A549 treated with ZK216348 at 1 μM for 4 hours (cell line): ENCODE results near the gene ARHGAP40. TPM values are rescaled to one million over a fixed set of nuclear protein-coding genes. Genes with fewer than 3 reads are reported as not detected.

Source experiments
- total RNA-seq: library from RNA; stranded (reverse); fragments of 200-300 nt; extraction: Qiagen RNA extraction; gene quantifications from 5 replicates; pipeline ENCODE4 v1.2.3, GENCODE V29; 2022; ENCODE audit warnings: low read depth

The ARHGAP40 gene
- total RNA-seq: not detected in 5 replicates

GRCh38 chr20:38601216-38602184 lies at the start of gene ARHGAP40:
Gene ARHGAP40 (plus strand): TSS chr20:38601809.

DNA sequence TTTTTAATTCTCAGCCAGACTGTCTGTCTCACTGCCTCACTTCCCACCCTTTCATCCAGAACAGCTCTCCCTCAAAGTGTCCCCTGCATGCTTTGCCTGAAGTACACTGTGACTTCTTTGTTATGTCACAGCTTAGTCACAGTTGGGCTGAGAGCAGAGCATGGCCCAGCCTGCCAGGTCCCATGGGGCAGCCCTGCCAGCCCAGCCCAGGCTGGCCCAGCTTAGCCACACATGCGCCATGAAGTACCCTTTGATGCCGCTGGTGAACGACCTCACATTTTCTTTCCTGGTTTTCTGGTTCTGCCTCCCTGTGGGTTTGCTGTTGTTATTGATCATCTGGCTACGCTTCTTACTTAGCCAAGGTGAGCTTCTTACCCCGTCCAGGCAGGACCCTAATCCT lies 20.6 kb upstream of the ARHGAP40 start, which contains the start of gene ADIG:
Gene ADIG (plus strand): TSS at position 185 of the 400 bp plus-strand sequence. CDS start 54 bp downstream, at position 239.

Other genes starting within 250 kb of the ARHGAP40 start
- 165 to 191 TPM (median 186 TPM) in 5 replicates for gene SNHG17, start 166.5 kb upstream of the ARHGAP40 start, total RNA-seq
- gene RALGAPB, start 129.0 kb upstream of the ARHGAP40 start, total RNA-seq: 11.2 to 20.0 TPM (median 17.7 TPM) in 5 replicates
- not detected in 5 replicates for gene ADIG, start 20.6 kb upstream of the ARHGAP40 start, total RNA-seq
- not detected in 5 replicates for gene SLC32A1, start 122.7 kb downstream of the ARHGAP40 start, total RNA-seq
- 8.1 to 11.1 TPM (median 10.6 TPM) in 5 replicates for gene ACTR5, start 146.7 kb downstream of the ARHGAP40 start, total RNA-seq
- gene PPP1R16B, start 203.9 kb downstream of the ARHGAP40 start, total RNA-seq: 0.11 to 0.43 TPM (median 0.18 TPM) in 5 replicates